Nucleus accumbens (tissue), 56 donors: ENCODE results near the gene HORMAD2.
"Not testable (repeated sequence)": the region's sequence is repeated elsewhere in the genome, so short reads cannot be mapped to it uniquely, and the experiment has no call there.

Experiments
- DNase-seq, 56 donors: peaks; one replicate each; lab custom pipeline; 2025; lab: John Stamatoyannopoulos, UW

Gene HORMAD2

GRCh38 chr22:30054764-30055069 is 25.5 kb upstream of the HORMAD2 start:
- no peak for DNase-seq

- no peak for DNase-seq
Measured at GRCh38 chr22:30056015-30056414, 24.2 kb upstream of the HORMAD2 start.

GRCh38 chr22:30057375-30057774 is 22.9 kb upstream of the HORMAD2 start:
- no peak for DNase-seq

- not testable (repeated sequence) for DNase-seq
Measured at GRCh38 chr22:30059346-30060020, 20.8 kb upstream of the HORMAD2 start.

GRCh38 chr22:30061094-30061493 is 19.2 kb upstream of the HORMAD2 start:
- not testable (repeated sequence) for DNase-seq

GRCh38 chr22:30062259-30062658 is 18.0 kb upstream of the HORMAD2 start:
- no peak for DNase-seq

- DNase-seq, result no peak
Measured at GRCh38 chr22:30062950-30063349, 17.3 kb upstream of the HORMAD2 start.

GRCh38 chr22:30064172-30064571 is 16.1 kb upstream of the HORMAD2 start:
- no peak for DNase-seq

GRCh38 chr22:30073743-30074142 is 6.5 kb upstream of the HORMAD2 start:
- no peak for DNase-seq

GRCh38 chr22:30074147-30074546 is 6.1 kb upstream of the HORMAD2 start:
- no peak for DNase-seq

- no peak for DNase-seq
Measured at GRCh38 chr22:30074994-30075393, 5.3 kb upstream of the HORMAD2 start.

- no peak for DNase-seq
Measured at GRCh38 chr22:30077279-30077880, 2.9 kb upstream of the HORMAD2 start.

GRCh38 chr22:30078320-30079311 is 1.6 kb upstream of the HORMAD2 start:
- DNase-seq, result no peak

GRCh38 chr22:30080805-30081204 is 541 bp downstream of the HORMAD2 start:
- DNase-seq, result no peak

GRCh38 chr22:30086496-30086895 is 6.2 kb downstream of the HORMAD2 start:
- DNase-seq, result no peak

- not testable (repeated sequence) for DNase-seq
Measured at GRCh38 chr22:30087037-30087436, 6.8 kb downstream of the HORMAD2 start.

GRCh38 chr22:30087611-30088010 is 7.3 kb downstream of the HORMAD2 start:
- no peak for DNase-seq

- DNase-seq, result no peak
Measured at GRCh38 chr22:30088468-30088867, 8.2 kb downstream of the HORMAD2 start.

GRCh38 chr22:30089655-30089974 is 9.4 kb downstream of the HORMAD2 start:
- DNase-seq, result no peak

GRCh38 chr22:30092686-30093085 is 12.4 kb downstream of the HORMAD2 start:
- DNase-seq, result no peak

- DNase-seq, result no peak
Measured at GRCh38 chr22:30094804-30095203, 14.5 kb downstream of the HORMAD2 start.

GRCh38 chr22:30097861-30098260 is 17.6 kb downstream of the HORMAD2 start:
- DNase-seq, result no peak
